Measurements from ENCODE around the gene SLC25A36.

The SLC25A36 gene

DNA sequence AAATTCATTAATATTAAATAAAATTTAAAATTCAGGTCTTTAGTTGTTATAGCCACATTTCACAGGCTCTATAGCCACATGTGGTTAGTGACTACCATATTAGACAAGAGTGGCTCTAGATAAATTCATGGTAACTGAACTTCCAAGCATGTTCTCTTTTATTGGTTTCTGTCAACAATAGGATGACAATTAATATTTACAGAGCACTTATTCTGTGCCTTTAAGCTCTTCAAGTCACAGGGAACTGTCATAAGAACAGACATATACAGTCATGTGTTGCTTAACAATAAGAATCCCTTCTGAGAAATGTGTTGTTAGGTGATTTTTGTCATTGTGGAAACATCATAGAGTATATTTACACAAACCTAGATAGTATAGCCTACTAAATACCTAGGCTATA lies 38.8 kb upstream of the SLC25A36 start:
- Histone ChIP-seq H3K4me3 (ENCODE audit: low read depth, low read length) (no peak overlapping the region), H3K9me3 (ENCODE audit: insufficient read depth, low read depth, low read length) (no peaks in the 10 kb centered on the region), H3K4ac (ENCODE audit: low read depth, low read length) (no peak overlapping the region), H3K18ac (ENCODE audit: low read length) (no peak overlapping the region), H3K79me1 (ENCODE audit: low read length) (no peaks in the 10 kb centered on the region), H4K91ac (ENCODE audit: low read depth, low read length) (no peak overlapping the region), H2BK120ac (ENCODE audit: insufficient read depth, low read length, poor library complexity) (no peak overlapping the region), H3K9ac (ENCODE audit: low read length) (no peak overlapping the region), H3K4me1 (ENCODE audit: control insufficient read depth in 1 of 2, insufficient read depth in 2 of 2, low read length in 2 of 2) (no peaks in the 10 kb centered on the region), H3K36me3 (ENCODE audit: control insufficient read depth in 1 of 2, insufficient read depth in 2 of 2, low read length in 2 of 2) (no peaks in the 10 kb centered on the region), H3K79me2 (ENCODE audit: control insufficient read depth, insufficient read depth, low read length, poor library complexity) (no peaks in the 10 kb centered on the region), H3K14ac (ENCODE audit: low read length) (no peak overlapping the region), H3K27me3 (ENCODE audit: insufficient read depth, low read length) (no peaks in the 10 kb centered on the region), H2AK5ac (ENCODE audit: low read length) (no peak overlapping the region), H3K4me2 (ENCODE audit: low read length) (no peak overlapping the region), H2AFZ (ENCODE audit: insufficient read depth, low read length, poor library complexity) (no peak overlapping the region), H3K23ac (ENCODE audit: low read length) (no peak overlapping the region), H4K12ac (ENCODE audit: low read depth, low read length) (no peak overlapping the region), H2BK5ac (ENCODE audit: low read depth, low read length, poor library complexity) (no peak overlapping the region), H4K8ac (ENCODE audit: low read depth, low read length) (no peak overlapping the region), H3K27ac (ENCODE audit: low read depth, low read length) (no peak overlapping the region), H2BK12ac (ENCODE audit: low read length) (no peak overlapping the region)
- DNase-seq: no peak

DNA sequence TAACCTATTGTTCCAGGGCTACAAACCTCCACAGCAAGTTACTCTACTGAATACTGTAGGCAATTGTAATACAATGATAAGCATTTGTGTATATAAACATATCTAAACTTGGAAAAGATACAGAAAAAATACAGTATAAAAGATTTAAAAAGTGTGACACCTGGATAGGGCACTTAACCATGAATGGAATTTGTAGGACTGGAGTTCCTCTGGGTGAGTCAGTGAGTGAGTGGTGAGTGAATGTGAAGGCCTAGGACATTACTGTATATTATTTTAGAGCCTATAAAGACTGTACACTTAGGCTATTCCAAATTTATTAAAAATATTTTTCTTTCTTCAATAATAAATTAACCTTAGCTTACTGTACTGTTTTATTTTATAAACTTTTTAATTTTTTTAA lies 38.4 kb upstream of the SLC25A36 start:
- Histone ChIP-seq H3K4me1 (ENCODE audit: control insufficient read depth in 1 of 2, insufficient read depth in 2 of 2, low read length in 2 of 2) (no peaks in the 10 kb centered on the region), H4K8ac (ENCODE audit: low read depth, low read length) (no peak overlapping the region), H3K9me3 (ENCODE audit: insufficient read depth, low read depth, low read length) (no peaks in the 10 kb centered on the region), H2BK120ac (ENCODE audit: insufficient read depth, low read length, poor library complexity) (no peak overlapping the region), H3K79me2 (ENCODE audit: control insufficient read depth, insufficient read depth, low read length, poor library complexity) (no peaks in the 10 kb centered on the region), H2BK5ac (ENCODE audit: low read depth, low read length, poor library complexity) (no peak overlapping the region), H3K27me3 (ENCODE audit: insufficient read depth, low read length) (no peaks in the 10 kb centered on the region), H2AK5ac (ENCODE audit: low read length) (no peak overlapping the region), H4K12ac (ENCODE audit: low read depth, low read length) (no peak overlapping the region), H3K36me3 (ENCODE audit: control insufficient read depth in 1 of 2, insufficient read depth in 2 of 2, low read length in 2 of 2) (no peaks in the 10 kb centered on the region), H3K4me3 (ENCODE audit: low read depth, low read length) (no peak overlapping the region), H2BK12ac (ENCODE audit: low read length) (no peak overlapping the region), H3K79me1 (ENCODE audit: low read length) (no peaks in the 10 kb centered on the region), H2AFZ (ENCODE audit: insufficient read depth, low read length, poor library complexity) (no peak overlapping the region), H3K27ac (ENCODE audit: low read depth, low read length) (no peak overlapping the region), H4K91ac (ENCODE audit: low read depth, low read length) (no peak overlapping the region), H3K18ac (ENCODE audit: low read length) (no peak overlapping the region), H3K23ac (ENCODE audit: low read length) (no peak overlapping the region), H3K4me2 (ENCODE audit: low read length) (no peak overlapping the region), H3K4ac (ENCODE audit: low read depth, low read length) (no peak overlapping the region), H3K14ac (ENCODE audit: low read length) (no peak overlapping the region), H3K9ac (ENCODE audit: low read length) (no peak overlapping the region)
- peak in 1 of 2 donors; percentile 39 for DNase-seq

DNA sequence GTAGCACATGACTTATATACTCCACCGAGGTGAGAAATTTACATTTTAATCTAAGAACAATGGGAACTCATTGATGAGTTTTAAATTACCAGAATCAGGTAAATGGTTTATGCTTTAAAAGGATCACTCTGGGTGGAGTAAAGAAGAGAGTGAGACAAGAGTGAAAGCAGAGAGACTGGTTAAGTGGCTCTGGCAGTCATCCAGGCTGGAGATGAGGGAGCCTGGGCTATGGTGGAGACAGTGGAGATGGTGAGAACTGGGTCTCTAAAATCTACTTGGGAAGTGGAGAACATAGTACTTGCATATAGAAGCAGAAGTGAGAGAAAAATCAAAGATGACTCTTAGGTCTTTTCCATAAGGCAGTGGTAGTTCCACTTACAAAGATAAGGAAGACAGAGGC lies 37.1 kb upstream of the SLC25A36 start:
- Histone ChIP-seq H3K27ac (ENCODE audit: low read depth, low read length) (no peak overlapping the region), H3K18ac (ENCODE audit: low read length) (no peak overlapping the region), H4K8ac (ENCODE audit: low read depth, low read length) (no peak overlapping the region), H2BK5ac (ENCODE audit: low read depth, low read length, poor library complexity) (no peak overlapping the region), H3K27me3 (ENCODE audit: insufficient read depth, low read length) (no peaks in the 10 kb centered on the region), H2BK12ac (ENCODE audit: low read length) (no peak overlapping the region), H3K14ac (ENCODE audit: low read length) (no peak overlapping the region), H3K9me3 (ENCODE audit: insufficient read depth, low read depth, low read length) (no peaks in the 10 kb centered on the region), H3K9ac (ENCODE audit: low read length) (no peak overlapping the region), H3K4me1 (ENCODE audit: control insufficient read depth in 1 of 2, insufficient read depth in 2 of 2, low read length in 2 of 2) (no peaks in the 10 kb centered on the region), H2AK5ac (ENCODE audit: low read length) (no peak overlapping the region), H3K4ac (ENCODE audit: low read depth, low read length) (no peak overlapping the region), H4K12ac (ENCODE audit: low read depth, low read length) (no peak overlapping the region), H3K4me2 (ENCODE audit: low read length) (no peak overlapping the region), H2AFZ (ENCODE audit: insufficient read depth, low read length, poor library complexity) (no peak overlapping the region), H4K91ac (ENCODE audit: low read depth, low read length) (no peak overlapping the region), H3K23ac (ENCODE audit: low read length) (no peak overlapping the region), H2BK120ac (ENCODE audit: insufficient read depth, low read length, poor library complexity) (no peak overlapping the region), H3K79me1 (ENCODE audit: low read length) (no peaks in the 10 kb centered on the region), H3K79me2 (ENCODE audit: control insufficient read depth, insufficient read depth, low read length, poor library complexity) (no peaks in the 10 kb centered on the region), H3K4me3 (ENCODE audit: low read depth, low read length) (no peak overlapping the region), H3K36me3 (ENCODE audit: control insufficient read depth in 1 of 2, insufficient read depth in 2 of 2, low read length in 2 of 2) (no peaks in the 10 kb centered on the region)
- no peak for DNase-seq
- WGBS (ENCODE audit: extremely low coverage, insufficient coverage, insufficient read length): no CpG with 5 or more reads among the region's 1 CpG

DNA sequence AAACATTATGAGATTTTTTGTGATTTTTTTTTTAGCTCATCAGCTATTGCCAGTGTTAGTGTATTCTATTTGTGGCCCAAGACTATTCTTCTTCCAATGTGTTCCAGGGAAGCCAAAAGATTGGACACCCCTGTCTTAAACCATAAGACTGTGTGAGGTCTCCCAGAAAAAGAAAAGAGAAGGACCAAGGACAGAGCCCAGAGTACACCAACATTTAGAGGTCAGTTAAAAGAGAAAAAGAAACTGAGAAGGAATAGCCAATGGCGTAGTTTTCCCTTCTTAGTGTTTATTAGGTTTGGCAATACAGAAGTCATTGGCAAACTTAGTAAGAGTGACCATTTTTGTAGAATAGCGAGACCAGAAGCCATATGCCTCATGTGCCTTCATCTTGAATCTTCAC lies 36.1 kb upstream of the SLC25A36 start:
- H2BK120ac ChIP-seq (ENCODE audit: insufficient read depth, low read length, poor library complexity): no peak overlapping the region
- H3K9ac ChIP-seq (ENCODE audit: low read length): no peak overlapping the region
- no peak overlapping the region for H2AK5ac ChIP-seq (ENCODE audit: low read length)
- H3K14ac ChIP-seq (ENCODE audit: low read length): no peak overlapping the region
- H3K79me1 ChIP-seq (ENCODE audit: low read length): no peaks in the 10 kb centered on the region
- H3K36me3 ChIP-seq (ENCODE audit: control insufficient read depth in 1 of 2, insufficient read depth in 2 of 2, low read length in 2 of 2): no peaks in the 10 kb centered on the region
- H2BK12ac ChIP-seq (ENCODE audit: low read length): no peak overlapping the region
- H4K91ac ChIP-seq (ENCODE audit: low read depth, low read length): no peak overlapping the region
- no peak overlapping the region for H3K4me3 ChIP-seq (ENCODE audit: low read depth, low read length)
- no peak overlapping the region for H4K8ac ChIP-seq (ENCODE audit: low read depth, low read length)
- H3K4me2 ChIP-seq (ENCODE audit: low read length): no peak overlapping the region
- H2BK5ac ChIP-seq (ENCODE audit: low read depth, low read length, poor library complexity): no peak overlapping the region
- H3K27me3 ChIP-seq (ENCODE audit: insufficient read depth, low read length): no peaks in the 10 kb centered on the region
- H3K18ac ChIP-seq (ENCODE audit: low read length): no peak overlapping the region
- H3K4ac ChIP-seq (ENCODE audit: low read depth, low read length): no peak overlapping the region
- H3K9me3 ChIP-seq (ENCODE audit: insufficient read depth, low read depth, low read length): no peaks in the 10 kb centered on the region
- H3K27ac ChIP-seq (ENCODE audit: low read depth, low read length): no peak overlapping the region
- H3K79me2 ChIP-seq (ENCODE audit: control insufficient read depth, insufficient read depth, low read length, poor library complexity): no peaks in the 10 kb centered on the region
- WGBS (ENCODE audit: extremely low coverage, insufficient coverage, insufficient read length): no CpG with 5 or more reads among the region's 2 CpGs
- no peak overlapping the region for H4K12ac ChIP-seq (ENCODE audit: low read depth, low read length)
- H2AFZ ChIP-seq (ENCODE audit: insufficient read depth, low read length, poor library complexity): no peak overlapping the region
- no peaks in the 10 kb centered on the region for H3K4me1 ChIP-seq (ENCODE audit: control insufficient read depth in 1 of 2, insufficient read depth in 2 of 2, low read length in 2 of 2)
- no peak for DNase-seq
- H3K23ac ChIP-seq (ENCODE audit: low read length): no peak overlapping the region

DNA sequence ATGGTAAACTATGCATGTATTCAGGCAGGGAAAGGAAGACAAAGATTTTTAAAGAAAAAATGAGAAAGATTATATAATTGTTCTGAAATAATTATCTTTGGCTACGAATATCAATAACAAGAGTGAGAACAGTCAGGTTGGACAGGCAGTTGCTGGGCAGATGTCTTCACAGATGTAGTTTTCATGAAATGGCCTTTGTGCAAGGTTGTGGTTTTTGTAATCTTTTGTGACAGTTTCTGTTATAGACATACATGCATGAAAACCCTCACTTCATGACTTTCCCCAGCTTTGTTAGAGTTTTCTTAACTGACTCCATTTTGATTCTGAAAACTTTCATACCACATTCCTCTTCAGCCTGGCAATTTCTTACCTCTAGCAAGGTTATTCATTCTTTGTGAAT lies 34.9 kb upstream of the SLC25A36 start:
- no CpG with 5 or more reads among the region's 1 CpG for WGBS (ENCODE audit: extremely low coverage, insufficient coverage, insufficient read length)
- H4K91ac ChIP-seq (ENCODE audit: low read depth, low read length): no peak overlapping the region

More for the DNA sequence above, 34.9 kb upstream of the SLC25A36 start:
- H3K23ac ChIP-seq (ENCODE audit: low read length): no peak overlapping the region
- no peak for DNase-seq
- no peak overlapping the region for H2BK120ac ChIP-seq (ENCODE audit: insufficient read depth, low read length, poor library complexity)
- H3K4me3 ChIP-seq (ENCODE audit: low read depth, low read length): no peak overlapping the region
- no peaks in the 10 kb centered on the region for H3K79me2 ChIP-seq (ENCODE audit: control insufficient read depth, insufficient read depth, low read length, poor library complexity)
- H2BK5ac ChIP-seq (ENCODE audit: low read depth, low read length, poor library complexity): no peak overlapping the region
- H2AK5ac ChIP-seq (ENCODE audit: low read length): no peak overlapping the region
- H2AFZ ChIP-seq (ENCODE audit: insufficient read depth, low read length, poor library complexity): no peak overlapping the region
- H3K27ac ChIP-seq (ENCODE audit: low read depth, low read length): no peak overlapping the region
- H3K9me3 ChIP-seq (ENCODE audit: insufficient read depth, low read depth, low read length): no peaks in the 10 kb centered on the region
- H3K14ac ChIP-seq (ENCODE audit: low read length): no peak overlapping the region
- H3K27me3 ChIP-seq (ENCODE audit: insufficient read depth, low read length): no peaks in the 10 kb centered on the region
- no peak overlapping the region for H3K4me2 ChIP-seq (ENCODE audit: low read length)
- no peak overlapping the region for H3K4ac ChIP-seq (ENCODE audit: low read depth, low read length)
- peaks cover 1% of the 10 kb centered on the region for H3K79me1 ChIP-seq (ENCODE audit: low read length)
- no peak overlapping the region for H4K12ac ChIP-seq (ENCODE audit: low read depth, low read length)
- H3K36me3 ChIP-seq (ENCODE audit: control insufficient read depth in 1 of 2, insufficient read depth in 2 of 2, low read length in 2 of 2): no peaks in the 10 kb centered on the region
- no peak overlapping the region for H4K8ac ChIP-seq (ENCODE audit: low read depth, low read length)
- no peaks in the 10 kb centered on the region for H3K4me1 ChIP-seq (ENCODE audit: control insufficient read depth in 1 of 2, insufficient read depth in 2 of 2, low read length in 2 of 2)
- H3K9ac ChIP-seq (ENCODE audit: low read length): no peak overlapping the region
- H2BK12ac ChIP-seq (ENCODE audit: low read length): no peak overlapping the region
- H3K18ac ChIP-seq (ENCODE audit: low read length): no peak overlapping the region

All from trophoblast cell (in vitro differentiated cells and primary cell).